ENCODE results near the gene TBC1D28.
A peak's percentile ranks its signal among the peaks of the same experiment; 100 is the strongest.
"Not testable (repeated sequence)": the region's sequence is repeated elsewhere in the genome, so short reads cannot be mapped to it uniquely, and the experiment has no call there.

Gene TBC1D28

GRCh38 chr17:18644291-18644690, at the start of gene TBC1D28:
Gene TBC1D28, minus strand, starts transcription at chr17:18644391. Its CDS starts 3,039 bp downstream, at chr17:18641352.
- H3K36me3 ChIP-seq (ENCODE audit: insufficient read depth, insufficient read length, low read length); DNase-seq (ENCODE audit: low read depth, low spot score); H3K9me3 ChIP-seq (ENCODE audit: insufficient read depth, low read length); H3K9ac ChIP-seq (ENCODE audit: insufficient read length, low read depth); H3K27me3 ChIP-seq (ENCODE audit: insufficient read depth, insufficient read length); H3K4me1 ChIP-seq (ENCODE audit: insufficient read depth, insufficient read length); H3K4me3 ChIP-seq (ENCODE audit: insufficient read length, low read depth): not testable (repeated sequence)

DNA sequence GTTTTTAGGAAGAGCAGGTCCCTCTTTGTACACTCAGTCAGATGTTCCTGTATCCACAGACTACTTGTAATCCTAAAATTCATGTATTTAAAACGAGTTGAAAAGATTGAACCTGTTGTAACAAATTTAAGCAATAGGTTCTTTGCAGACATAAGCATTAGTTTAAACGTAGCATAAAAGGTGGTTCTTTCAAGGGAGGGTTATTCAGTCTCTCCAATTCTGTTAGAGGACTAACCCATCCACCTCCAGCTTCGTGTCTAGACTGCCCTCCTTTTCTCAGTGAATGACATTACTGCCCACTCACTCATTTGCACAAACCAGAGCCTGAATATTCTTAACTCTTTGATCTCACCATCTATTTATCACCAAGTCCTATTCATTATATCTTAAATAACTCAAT, 38.5 kb upstream of the TBC1D28 start:
- H3K36me3 ChIP-seq (ENCODE audit: insufficient read depth, insufficient read length, low read length); H3K9ac ChIP-seq (ENCODE audit: insufficient read length, low read depth); H3K4me1 ChIP-seq (ENCODE audit: insufficient read depth, insufficient read length); DNase-seq (ENCODE audit: low read depth, low spot score); H3K27me3 ChIP-seq (ENCODE audit: insufficient read depth, insufficient read length); H3K9me3 ChIP-seq (ENCODE audit: insufficient read depth, low read length): not testable (repeated sequence)
- peak overlapping the region; percentile 15 for H3K4me3 ChIP-seq (ENCODE audit: insufficient read length, low read depth)

DNA sequence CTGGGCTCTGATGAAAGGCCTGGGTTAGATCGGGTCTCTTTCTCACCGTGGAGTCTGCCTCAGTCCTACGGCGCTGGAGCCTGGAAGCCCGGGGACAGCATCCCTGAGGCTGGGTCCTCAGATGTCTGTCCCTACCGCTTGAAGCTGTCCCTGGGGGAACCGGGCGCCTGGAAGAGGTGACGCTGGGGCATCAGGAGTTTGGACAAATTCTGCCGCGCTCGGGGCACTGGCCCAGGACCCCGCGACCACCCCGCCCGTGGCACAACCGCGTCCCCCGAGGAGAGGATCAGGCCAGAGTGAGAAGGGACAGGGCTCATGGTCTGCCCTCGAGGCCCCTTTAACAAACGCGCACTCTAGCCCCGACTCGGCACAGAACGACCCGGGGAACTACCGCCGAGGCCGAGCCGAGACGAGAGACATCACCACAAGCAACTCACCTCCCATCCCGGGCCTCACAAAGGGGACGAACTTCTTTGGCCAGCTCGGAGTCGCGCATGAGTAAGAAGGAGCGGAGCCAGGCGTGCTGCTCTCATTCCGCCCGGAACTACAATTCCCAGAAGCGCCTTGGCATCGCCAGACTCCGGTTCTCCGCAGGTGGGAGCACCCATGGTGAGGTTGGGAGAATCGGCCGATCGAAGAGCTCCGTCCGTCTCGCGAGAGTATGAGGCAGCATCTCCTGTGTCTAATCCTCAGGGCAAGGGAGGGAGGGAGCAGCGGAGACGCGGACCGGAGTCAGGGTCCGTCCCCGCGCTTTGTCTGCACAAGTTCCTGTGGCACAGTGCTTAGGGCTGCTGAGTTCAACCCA, 37.8 kb upstream of the TBC1D28 start, which contains the start of gene FOXO3B:
FOXO3B (minus strand) TSS at position 548 of the 805 bp plus-strand sequence. CDS start 663 bp downstream, outside the sequence.
- H3K4me1 ChIP-seq (ENCODE audit: insufficient read depth, insufficient read length); H3K36me3 ChIP-seq (ENCODE audit: insufficient read depth, insufficient read length, low read length); H3K9me3 ChIP-seq (ENCODE audit: insufficient read depth, low read length); H3K27me3 ChIP-seq (ENCODE audit: insufficient read depth, insufficient read length): not testable (repeated sequence)
- H3K4me3 ChIP-seq (ENCODE audit: insufficient read length, low read depth), result peak within 1 kb of the TSS; percentile 32
- DNase-seq (ENCODE audit: low read depth, low spot score), result peak; percentile 83
- H3K9ac ChIP-seq (ENCODE audit: insufficient read length, low read depth), result peak within 1 kb of the TSS; percentile 56

GRCh38 chr17:18677381-18677780, 33.2 kb upstream of the TBC1D28 start:
- H3K9ac ChIP-seq (ENCODE audit: insufficient read length, low read depth); DNase-seq (ENCODE audit: low read depth, low spot score); H3K9me3 ChIP-seq (ENCODE audit: insufficient read depth, low read length); H3K4me3 ChIP-seq (ENCODE audit: insufficient read length, low read depth); H3K27me3 ChIP-seq (ENCODE audit: insufficient read depth, insufficient read length); H3K4me1 ChIP-seq (ENCODE audit: insufficient read depth, insufficient read length): not testable (repeated sequence)
- H3K36me3 ChIP-seq (ENCODE audit: insufficient read depth, insufficient read length, low read length), result peaks cover 11% of the 10 kb centered on the region

DNA sequence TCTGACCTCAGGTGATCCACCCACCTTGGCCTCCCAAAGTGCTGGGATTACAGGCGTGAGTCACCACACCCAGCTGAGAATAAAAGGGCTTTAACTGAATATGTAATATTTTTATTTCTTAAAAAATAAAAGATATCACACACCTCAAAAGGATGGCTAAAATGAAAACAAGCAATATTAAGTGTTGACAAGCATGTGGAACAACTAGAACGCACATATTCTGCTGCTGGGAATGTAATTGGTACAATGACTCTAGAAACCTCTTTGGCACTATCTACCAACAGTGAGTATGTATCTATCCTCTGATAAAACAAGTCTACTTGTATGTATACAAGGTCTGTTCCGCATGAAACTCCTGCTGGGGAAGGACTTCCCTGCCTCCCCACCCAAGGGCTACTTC, 32.7 kb upstream of the TBC1D28 start:
- not testable (repeated sequence) for H3K4me3 ChIP-seq (ENCODE audit: insufficient read length, low read depth); DNase-seq (ENCODE audit: low read depth, low spot score); H3K4me1 ChIP-seq (ENCODE audit: insufficient read depth, insufficient read length); H3K9me3 ChIP-seq (ENCODE audit: insufficient read depth, low read length); H3K9ac ChIP-seq (ENCODE audit: insufficient read length, low read depth); H3K27me3 ChIP-seq (ENCODE audit: insufficient read depth, insufficient read length)
- peaks cover 14% of the 10 kb centered on the region for H3K36me3 ChIP-seq (ENCODE audit: insufficient read depth, insufficient read length, low read length)

DNA sequence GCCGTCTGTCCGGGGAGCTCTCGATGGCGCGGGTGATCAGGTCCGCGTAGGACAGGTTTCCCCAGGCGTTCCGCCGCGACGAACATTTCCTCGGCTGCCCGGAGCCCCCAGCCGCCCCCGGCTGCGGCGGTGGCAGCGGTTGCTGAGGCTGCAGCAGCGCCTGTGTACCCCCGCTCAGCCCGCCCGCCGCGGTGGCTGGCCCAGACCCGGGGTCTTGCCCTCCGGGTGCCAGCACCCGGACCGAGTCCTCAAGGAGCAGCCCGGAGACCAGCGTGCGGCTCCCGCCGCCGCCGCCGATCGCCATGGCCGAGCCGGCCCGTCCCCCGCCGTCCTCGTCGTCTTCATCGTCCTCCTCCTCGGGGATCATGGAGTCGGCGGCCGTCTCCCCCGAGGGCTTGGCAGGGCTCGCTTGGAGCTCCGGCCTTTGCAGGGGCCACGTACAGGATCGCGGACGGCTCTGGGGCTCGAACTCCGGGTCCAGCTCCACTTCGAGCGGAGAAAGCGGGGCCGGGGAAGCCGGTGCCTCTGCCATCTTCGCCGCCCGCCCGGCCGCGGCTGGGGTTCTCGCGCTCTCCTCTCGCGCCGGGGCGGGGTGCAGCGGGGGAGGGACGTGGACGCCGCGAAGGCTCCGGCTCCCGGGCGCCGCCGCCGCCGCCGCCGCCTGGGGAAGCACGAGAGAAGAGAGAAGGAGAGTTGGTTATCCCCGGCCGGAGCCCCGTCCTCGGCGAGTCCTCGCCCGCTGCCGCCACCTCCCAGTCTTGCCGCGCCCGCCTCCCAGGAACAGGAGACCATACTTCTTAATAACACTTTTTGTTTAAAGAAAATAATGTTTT, 28.4 kb upstream of the TBC1D28 start:
- not testable (repeated sequence) for H3K4me1 ChIP-seq (ENCODE audit: insufficient read depth, insufficient read length); H3K9ac ChIP-seq (ENCODE audit: insufficient read length, low read depth); DNase-seq (ENCODE audit: low read depth, low spot score); H3K4me3 ChIP-seq (ENCODE audit: insufficient read length, low read depth); H3K27me3 ChIP-seq (ENCODE audit: insufficient read depth, insufficient read length)
- Histone ChIP-seq H3K9me3 (ENCODE audit: insufficient read depth, low read length) (peaks cover 23% of the 10 kb centered on the region; the same call in 1 of the 2 replicates), H3K36me3 (ENCODE audit: insufficient read depth, insufficient read length, low read length) (peaks cover 34% of the 10 kb centered on the region)

DNA sequence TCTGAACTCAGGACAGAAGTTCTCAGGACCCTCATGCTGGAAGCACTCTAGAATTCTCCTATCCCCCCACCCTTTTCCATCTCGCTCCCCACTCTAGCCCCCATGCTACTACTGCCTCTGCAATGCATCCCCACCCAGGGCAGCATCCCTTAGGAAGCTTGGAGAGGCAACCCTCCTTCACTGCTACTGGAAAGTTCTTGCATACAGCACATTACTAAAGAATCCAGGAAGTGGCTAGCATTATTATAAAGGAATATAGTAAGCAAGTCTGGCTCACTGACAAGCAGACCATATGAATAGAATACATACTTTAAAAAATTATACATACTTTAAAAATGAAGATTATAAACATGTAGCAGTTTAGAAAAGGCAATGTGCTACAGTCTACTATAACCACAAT, 24.4 kb upstream of the TBC1D28 start:
- not testable (repeated sequence) for H3K4me3 ChIP-seq (ENCODE audit: insufficient read length, low read depth); H3K27me3 ChIP-seq (ENCODE audit: insufficient read depth, insufficient read length); H3K9ac ChIP-seq (ENCODE audit: insufficient read length, low read depth); H3K4me1 ChIP-seq (ENCODE audit: insufficient read depth, insufficient read length); DNase-seq (ENCODE audit: low read depth, low spot score)
- Histone ChIP-seq H3K36me3 (ENCODE audit: insufficient read depth, insufficient read length, low read length) (peaks cover 29% of the 10 kb centered on the region), H3K9me3 (ENCODE audit: insufficient read depth, low read length) (peaks cover 23% of the 10 kb centered on the region; the same call in 1 of the 2 replicates)

DNA sequence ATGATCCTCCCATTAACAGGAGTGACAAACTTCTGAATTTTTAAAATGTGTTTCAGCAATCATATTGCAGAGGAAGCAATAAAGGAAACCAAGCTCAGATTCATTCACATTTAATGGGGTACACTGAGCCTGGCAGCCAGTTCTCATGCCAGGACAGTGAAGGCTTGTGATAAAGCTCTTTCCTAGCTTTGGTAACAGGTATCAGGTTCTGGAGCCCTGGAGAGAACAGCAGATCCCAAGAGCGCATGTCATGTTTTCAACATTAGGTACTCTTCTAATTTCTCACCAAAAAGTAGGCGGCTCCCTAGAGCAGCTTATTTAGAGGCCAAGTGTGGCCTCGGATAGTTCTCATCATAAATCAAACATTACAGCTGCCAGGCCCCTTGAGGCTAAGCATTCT, 23.3 kb upstream of the TBC1D28 start:
- H3K4me3 ChIP-seq (ENCODE audit: insufficient read length, low read depth); H3K4me1 ChIP-seq (ENCODE audit: insufficient read depth, insufficient read length); H3K9ac ChIP-seq (ENCODE audit: insufficient read length, low read depth); DNase-seq (ENCODE audit: low read depth, low spot score); H3K27me3 ChIP-seq (ENCODE audit: insufficient read depth, insufficient read length): not testable (repeated sequence)
- H3K9me3 ChIP-seq (ENCODE audit: insufficient read depth, low read length), result peaks cover 31% of the 10 kb centered on the region; the same call in 1 of the 2 replicates
- peaks cover 23% of the 10 kb centered on the region for H3K36me3 ChIP-seq (ENCODE audit: insufficient read depth, insufficient read length, low read length)

GRCh38 chr17:18666326-18666725, 22.1 kb upstream of the TBC1D28 start:
- H3K36me3 ChIP-seq (ENCODE audit: insufficient read depth, insufficient read length, low read length), result peaks cover 15% of the 10 kb centered on the region
- H3K9me3 ChIP-seq (ENCODE audit: insufficient read depth, low read length), result peaks cover 31% of the 10 kb centered on the region; the same call in 1 of the 2 replicates
- not testable (repeated sequence) for H3K4me1 ChIP-seq (ENCODE audit: insufficient read depth, insufficient read length); DNase-seq (ENCODE audit: low read depth, low spot score); H3K4me3 ChIP-seq (ENCODE audit: insufficient read length, low read depth); H3K27me3 ChIP-seq (ENCODE audit: insufficient read depth, insufficient read length); H3K9ac ChIP-seq (ENCODE audit: insufficient read length, low read depth)
